Erythroblast (primary cell): Measurements from ENCODE around the gene MAML2.

Experiments used
- GATA1 ChIP-seq: IDR thresholded peaks from 2 replicates; pipeline ENCODE4 v1.6.1; 2011; ENCODE audit warnings: low read depth, mild to moderate bottlenecking, control low read depth, low read length, moderate library complexity
- POLR2A ChIP-seq: IDR thresholded peaks from 2 replicates; pipeline ENCODE4 v1.6.1; 2011; ENCODE audit warnings: mild to moderate bottlenecking, low read length

DNA sequence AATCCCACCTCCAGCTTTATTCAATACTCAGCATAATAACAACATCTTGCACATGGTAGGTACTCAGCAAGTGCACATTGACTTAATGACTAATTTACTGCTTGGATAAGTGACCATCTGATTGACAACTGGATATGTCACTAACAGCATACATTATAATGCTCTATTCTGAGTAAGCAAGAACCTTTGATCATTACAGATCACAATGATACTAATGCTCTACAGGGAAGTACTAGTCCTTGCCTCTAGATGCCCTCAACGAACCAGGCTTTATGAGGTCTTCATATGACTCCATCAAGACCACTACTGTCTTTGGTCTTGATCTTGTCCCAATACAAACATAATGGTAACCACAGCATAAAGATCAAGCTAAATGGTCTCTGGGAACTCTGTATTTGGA, 251.5 kb downstream of the MAML2 start:
- TF ChIP-seq POLR2A, result no peak
- TF ChIP-seq GATA1, result no peak
